ENCODE results near the gene TSSK3.

Gene TSSK3

GRCh38 chr1:32321712-32322291 is 40.5 kb upstream of the TSSK3 start:
- Histone ChIP-seq H4K20me1 (ENCODE audit: insufficient read depth, low read length) (0 out of 2 replicates have a peak, but pooled peaks cover 2% of the 10 kb centered on the region), H3K9me3 (ENCODE audit: insufficient read depth, low read length, severe bottlenecking) (no peaks in the 10 kb centered on the region), H3K27ac (ENCODE audit: low read length) (peak overlapping the region; percentile 74), H3K4me3 (ENCODE audit: low read depth in 1 of 2, low read length in 2 of 2) (0 out of 4 replicates have a peak overlapping the region, but pooled peaks of 1 of the 2 experiments have one; percentile 12), H2AFZ (ENCODE audit: low read depth, low read length) (no peak overlapping the region), H3K4me1 (ENCODE audit: insufficient read depth, low read length) (peaks cover 26% of the 10 kb centered on the region), H3K36me3 (ENCODE audit: insufficient read depth, low read length) (peaks cover 91% of the 10 kb centered on the region), H3K27me3 (ENCODE audit: insufficient read depth, low read length, poor library complexity) (no peaks in the 10 kb centered on the region), H3K79me2 (ENCODE audit: insufficient read depth, low read length) (peaks cover 60% of the 10 kb centered on the region), H3K4me2 (ENCODE audit: insufficient read depth, low read length) (peak overlapping the region; percentile 42), H3K9ac (ENCODE audit: low read depth, low read length) (peak overlapping the region; percentile 29; the same call in 1 of the 2 replicates)
- DNase-seq (peak; percentile 48), ATAC-seq (ENCODE audit: insufficient read depth, low read depth) (peak; percentile 83)
- TF ChIP-seq EZH2 (IDR thresholded peaks at IDR 0.05; ENCODE audit: borderline replicate concordance, low read depth, low read length, severe bottlenecking): no peak
- no peak for TF ChIP-seq CTCF (IDR thresholded peaks at IDR 0.05; ENCODE audit: borderline replicate concordance, extremely low read depth, low read length, poor library complexity, severe bottlenecking)

GRCh38 chr1:32327204-32327603 is 35.1 kb upstream of the TSSK3 start:
- Histone ChIP-seq H3K4me1 (ENCODE audit: insufficient read depth, low read length) (peaks cover 6% of the 10 kb centered on the region), H3K4me3 (ENCODE audit: low read depth in 1 of 2, low read length in 2 of 2) (no peak overlapping the region), H3K9ac (ENCODE audit: low read depth, low read length) (no peak overlapping the region), H3K36me3 (ENCODE audit: insufficient read depth, low read length) (peaks cover 97% of the 10 kb centered on the region), H3K27ac (ENCODE audit: low read length) (no peak overlapping the region), H3K9me3 (ENCODE audit: insufficient read depth, low read length, severe bottlenecking) (no peaks in the 10 kb centered on the region), H2AFZ (ENCODE audit: low read depth, low read length) (no peak overlapping the region), H4K20me1 (ENCODE audit: insufficient read depth, low read length) (peaks cover 24% of the 10 kb centered on the region; the same call in 1 of the 2 replicates), H3K79me2 (ENCODE audit: insufficient read depth, low read length) (peaks cover 29% of the 10 kb centered on the region), H3K4me2 (ENCODE audit: insufficient read depth, low read length) (no peak overlapping the region), H3K27me3 (ENCODE audit: insufficient read depth, low read length, poor library complexity) (no peaks in the 10 kb centered on the region)
- DNase-seq: no peak
- TF ChIP-seq EZH2 (IDR thresholded peaks at IDR 0.05; ENCODE audit: borderline replicate concordance, low read depth, low read length, severe bottlenecking): no peak
- TF ChIP-seq CTCF (IDR thresholded peaks at IDR 0.05; ENCODE audit: borderline replicate concordance, extremely low read depth, low read length, poor library complexity, severe bottlenecking): no peak
- no peak for ATAC-seq (ENCODE audit: insufficient read depth, low read depth)

GRCh38 chr1:32329931-32330466 is 32.3 kb upstream of the TSSK3 start:
- H3K9me3 ChIP-seq (ENCODE audit: insufficient read depth, low read length, severe bottlenecking): no peaks in the 10 kb centered on the region
- no peaks in the 10 kb centered on the region for H3K27me3 ChIP-seq (ENCODE audit: insufficient read depth, low read length, poor library complexity)
- H3K4me3 ChIP-seq (ENCODE audit: low read depth in 1 of 2, low read length in 2 of 2): no peak overlapping the region
- H3K79me2 ChIP-seq (ENCODE audit: insufficient read depth, low read length): peaks cover 37% of the 10 kb centered on the region
- peaks cover 50% of the 10 kb centered on the region for H4K20me1 ChIP-seq (ENCODE audit: insufficient read depth, low read length)
- peaks cover 97% of the 10 kb centered on the region for H3K36me3 ChIP-seq (ENCODE audit: insufficient read depth, low read length)
- H3K4me2 ChIP-seq (ENCODE audit: insufficient read depth, low read length): no peak overlapping the region
- no peak overlapping the region for H3K27ac ChIP-seq (ENCODE audit: low read length)
- DNase-seq: no peak
- H3K4me1 ChIP-seq (ENCODE audit: insufficient read depth, low read length): peaks cover 20% of the 10 kb centered on the region
- no peak for TF ChIP-seq CTCF (IDR thresholded peaks at IDR 0.05; ENCODE audit: borderline replicate concordance, extremely low read depth, low read length, poor library complexity, severe bottlenecking)
- TF ChIP-seq EZH2 (IDR thresholded peaks at IDR 0.05; ENCODE audit: borderline replicate concordance, low read depth, low read length, severe bottlenecking): no peak
- no peak overlapping the region for H3K9ac ChIP-seq (ENCODE audit: low read depth, low read length)
- ATAC-seq (ENCODE audit: insufficient read depth, low read depth): no peak
- no peak overlapping the region for H2AFZ ChIP-seq (ENCODE audit: low read depth, low read length)
